Esophagus muscularis mucosa (tissue), 4 donors: ENCODE results near the gene ZBTB8A. TPM values are rescaled to one million over a fixed set of nuclear protein-coding genes. Genes with fewer than 3 reads are reported as not detected.

Experiments used
- DNase-seq: peaks from one replicate; pipeline ENCODE4 v3.0.0-alpha.2; 2017; ENCODE audit errors: extremely low spot score
- H3K27ac ChIP-seq, 4 donors: fragments of 200-600 bp; sonication (generic); replicated peaks in 1 of 4; 1 replicate in 3 of 4; 2 replicates in 1 of 4; pipeline ENCODE4 v1.5.1; 2016 to 2019; ENCODE audit warnings: mild to moderate bottlenecking in 1 of 4
- H3K27me3 ChIP-seq, 4 donors: fragments of 200-600 bp; sonication (generic); one replicate each; pipeline versions ENCODE4 v1.5.1 to v1.6.0; 2016 to 2019
- H3K36me3 ChIP-seq, 4 donors: fragments of 200-600 bp; sonication (generic); one replicate each; pipeline ENCODE4 v1.5.1; 2016 to 2019
- H3K4me1 ChIP-seq, 4 donors: fragments of 200-600 bp; sonication (generic); one replicate each; pipeline ENCODE4 v1.5.1; 2016 to 2019
- H3K4me3 ChIP-seq, 4 donors: fragments of 200-600 bp; sonication (generic); 1 replicate in 2 of 4; 2 replicates in 2 of 4; pipeline ENCODE4 v1.5.1; 2016 to 2019; ENCODE audit warnings: mild to moderate bottlenecking in 4 of 4, moderate library complexity in 1 of 4
- H3K9me3 ChIP-seq, 4 donors: fragments of 200-600 bp; sonication (generic); 1 replicate in 3 of 4; 2 replicates in 1 of 4; pipeline ENCODE4 v1.5.1; 2016 to 2019
- EP300 ChIP-seq: sonication (generic); formaldehyde crosslinking; IDR thresholded peaks from one replicate; pipeline ENCODE4 v1.6.1; 2017; ENCODE audit warnings: antibody characterized with exemption
- POLR2A ChIP-seq: fragments of 450-650 bp; IDR thresholded peaks from one replicate; pipeline ENCODE4 v1.6.1; 2017; ENCODE audit warnings: antibody characterized with exemption, moderate library complexity, mild to moderate bottlenecking, low read depth
- POLR2AphosphoS5 ChIP-seq, 2 donors: sonication (generic); formaldehyde crosslinking; IDR thresholded peaks; one replicate each; pipeline ENCODE4 v1.6.1; 2017; ENCODE audit warnings: antibody characterized with exemption in 2 of 2
- WGBS: methylation state at CpG from one replicate; pipeline ENCODE4 v1.1.5; 2018; 5-methylcytosine and 5-hydroxymethylcytosine counted together
- intact Hi-C: fragments of 100-400 bp; cut with DNase I; formaldehyde crosslinking; loops from one replicate; pipeline ENCODE4 v1.15.1; 2023
- total RNA-seq, 4 donors: library from RNA; depleted of rRNA; stranded (reverse); fragments of >200 nt; gene quantifications; one replicate each; pipeline versions ENCODE4 v1.1.0 to v1.2.1, GENCODE V29; 2016
- TF ChIP-seq, protein P1 (sequence below), 3 experiments: fragments of 200-600 bp in 2 of 3; fragments of 450-650 bp in 1 of 3; sonication (generic) in 2 of 3; IDR thresholded peaks; one replicate each; pipeline ENCODE4 v1.5.1; 2017 to 2019; ENCODE audit warnings: antibody characterized with exemption in 3 of 3, mild to moderate bottlenecking in 2 of 3, moderate library complexity in 1 of 3

ZBTB8A gene
- total RNA-seq, result 10 to 100 TPM in 2 of 4 donors, 1 to 10 TPM in 2; 6.8 to 12.0 (median 10.3) TPM

DNA sequence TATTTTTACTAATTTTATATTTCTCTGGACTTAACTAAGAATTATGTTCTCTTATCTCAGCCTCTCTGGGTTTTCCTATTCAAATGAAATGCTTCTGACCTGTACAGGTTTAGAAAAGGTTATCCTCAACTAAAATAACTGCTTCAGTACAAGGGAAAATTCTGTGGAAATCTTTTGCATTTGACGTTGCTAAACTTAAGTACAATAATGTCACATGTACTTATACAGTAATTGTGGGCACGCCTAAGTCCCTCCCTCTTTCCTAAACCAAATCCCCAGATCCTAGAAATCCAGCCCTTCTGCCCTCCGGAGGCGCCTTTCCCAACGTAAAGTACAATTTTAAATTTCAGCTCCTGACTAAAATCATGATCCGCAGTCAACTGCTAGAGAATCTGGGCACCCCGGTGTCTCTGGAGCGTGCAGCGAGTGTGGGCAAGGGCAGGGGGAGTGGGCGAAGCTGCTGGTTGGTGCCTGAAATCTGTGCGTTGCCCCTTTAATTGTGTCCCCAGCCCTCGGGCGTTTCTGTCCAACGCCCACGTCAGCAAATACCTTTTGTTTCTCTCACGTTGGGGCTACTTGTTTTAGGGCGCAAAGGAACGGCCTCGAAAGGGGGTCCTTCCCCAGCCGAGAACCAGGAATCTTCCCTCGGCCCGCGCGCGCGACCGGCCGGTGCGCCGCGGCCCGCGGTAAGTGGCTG, at the start of gene ZBTB8A:
Gene ZBTB8A, plus strand, starts transcription at position 541 of the 697 bp plus-strand sequence. CDS start 53,505 bp downstream, outside the sequence.
- TF ChIP-seq POLR2A (no peak), EP300 (no peak), POLR2AphosphoS5 (IDR thresholded peaks at IDR 0.05) (peak; percentile 42 to 57)
- TF ChIP-seq, protein P1, sequence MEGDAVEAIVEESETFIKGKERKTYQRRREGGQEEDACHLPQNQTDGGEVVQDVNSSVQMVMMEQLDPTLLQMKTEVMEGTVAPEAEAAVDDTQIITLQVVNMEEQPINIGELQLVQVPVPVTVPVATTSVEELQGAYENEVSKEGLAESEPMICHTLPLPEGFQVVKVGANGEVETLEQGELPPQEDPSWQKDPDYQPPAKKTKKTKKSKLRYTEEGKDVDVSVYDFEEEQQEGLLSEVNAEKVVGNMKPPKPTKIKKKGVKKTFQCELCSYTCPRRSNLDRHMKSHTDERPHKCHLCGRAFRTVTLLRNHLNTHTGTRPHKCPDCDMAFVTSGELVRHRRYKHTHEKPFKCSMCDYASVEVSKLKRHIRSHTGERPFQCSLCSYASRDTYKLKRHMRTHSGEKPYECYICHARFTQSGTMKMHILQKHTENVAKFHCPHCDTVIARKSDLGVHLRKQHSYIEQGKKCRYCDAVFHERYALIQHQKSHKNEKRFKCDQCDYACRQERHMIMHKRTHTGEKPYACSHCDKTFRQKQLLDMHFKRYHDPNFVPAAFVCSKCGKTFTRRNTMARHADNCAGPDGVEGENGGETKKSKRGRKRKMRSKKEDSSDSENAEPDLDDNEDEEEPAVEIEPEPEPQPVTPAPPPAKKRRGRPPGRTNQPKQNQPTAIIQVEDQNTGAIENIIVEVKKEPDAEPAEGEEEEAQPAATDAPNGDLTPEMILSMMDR (IDR thresholded peaks at IDR 0.05), result no peak
- WGBS, result 1% methylated on average over 11 of the region's 33 CpGs
- peak within 1 kb of the TSS; percentile 80 to 87 (median 84) for H3K27ac ChIP-seq
- intact Hi-C loops, result no loop called here
- no peak for DNase-seq
- H3K36me3 ChIP-seq, result no peaks in the 10 kb centered on the region
- H3K9me3 ChIP-seq, result no peaks in the 10 kb centered on the region
- no peaks in the 10 kb centered on the region for H3K27me3 ChIP-seq
- H3K4me3 ChIP-seq, result peak within 1 kb of the TSS; percentile 66 to 91 (median 73)
- H3K4me1 ChIP-seq, result peaks cover 11 to 21% (median 19%) of the 10 kb centered on the region in 4 donors

DNA sequence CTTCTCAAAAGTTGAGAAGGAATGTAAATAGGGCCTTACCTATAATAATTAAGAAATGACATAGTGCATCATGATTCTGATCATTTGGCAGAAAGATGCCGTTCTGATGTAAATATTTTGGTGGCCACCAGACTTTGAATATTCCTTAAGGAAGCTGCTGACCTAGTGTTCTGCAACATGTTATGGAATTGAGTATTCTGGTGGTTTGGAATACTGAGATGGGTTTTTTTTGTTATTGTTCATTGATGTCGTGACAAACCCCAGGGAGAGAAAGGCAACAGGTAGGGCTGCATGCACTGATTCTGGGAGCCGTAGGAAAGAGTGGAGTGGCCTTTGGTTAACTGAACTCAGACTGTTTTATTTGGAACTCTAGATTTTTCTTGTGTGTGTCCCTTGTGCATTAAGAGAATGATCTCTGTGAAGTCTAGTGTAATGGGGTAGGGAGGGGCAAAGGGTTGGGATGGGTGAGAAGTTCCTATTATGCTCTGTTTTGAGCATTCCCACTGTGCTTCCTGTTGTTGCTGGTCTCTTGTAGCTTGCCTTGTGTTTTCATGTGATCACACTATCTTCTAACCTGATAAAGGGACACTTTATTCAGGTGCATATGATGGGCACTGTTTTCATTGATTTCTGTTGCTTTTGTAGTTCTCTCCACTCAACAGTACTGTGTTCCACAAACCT, 49.3 kb upstream of the ZBTB8A start:
- Histone ChIP-seq H3K9me3 (no peaks in the 10 kb centered on the region), H3K36me3 (no peaks in the 10 kb centered on the region), H3K27ac (no peak overlapping the region), H3K4me3 (no peak overlapping the region), H3K4me1 (no peaks in the 10 kb centered on the region), H3K27me3 (no peaks in the 10 kb centered on the region)
- 88% methylated on average over 3 of the region's 3 CpGs for WGBS
- TF ChIP-seq POLR2AphosphoS5 (IDR thresholded peaks at IDR 0.05) (no peak), POLR2A (no peak)
- DNase-seq, result no peak
- intact Hi-C loops, result no loop called here

DNA sequence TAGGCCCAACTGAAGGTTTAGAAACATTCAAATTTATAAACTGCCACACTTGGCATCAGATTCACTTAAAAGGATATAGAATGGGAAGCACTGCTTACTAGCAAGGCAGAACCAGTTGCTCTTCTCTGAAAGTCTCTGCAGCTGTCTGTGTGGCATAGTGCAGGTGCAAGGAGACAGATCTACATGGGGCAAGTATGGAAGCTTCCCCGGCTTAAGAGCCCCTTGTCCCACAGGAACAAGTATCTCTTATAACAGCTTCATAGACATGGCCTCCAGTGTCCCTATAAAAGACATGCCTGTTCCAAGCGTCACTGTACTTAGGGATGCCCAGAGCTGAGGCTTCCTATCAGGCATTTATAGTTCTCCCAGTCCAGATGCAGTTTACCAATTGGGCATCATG, 47.8 kb upstream of the ZBTB8A start:
- TF ChIP-seq POLR2A, result no peak
- TF ChIP-seq POLR2AphosphoS5 (IDR thresholded peaks at IDR 0.05), result no peak
- TF ChIP-seq, protein P1 (IDR thresholded peaks at IDR 0.05), result no peak
- TF ChIP-seq EP300, result no peak
- intact Hi-C loops, result no loop called here

DNA sequence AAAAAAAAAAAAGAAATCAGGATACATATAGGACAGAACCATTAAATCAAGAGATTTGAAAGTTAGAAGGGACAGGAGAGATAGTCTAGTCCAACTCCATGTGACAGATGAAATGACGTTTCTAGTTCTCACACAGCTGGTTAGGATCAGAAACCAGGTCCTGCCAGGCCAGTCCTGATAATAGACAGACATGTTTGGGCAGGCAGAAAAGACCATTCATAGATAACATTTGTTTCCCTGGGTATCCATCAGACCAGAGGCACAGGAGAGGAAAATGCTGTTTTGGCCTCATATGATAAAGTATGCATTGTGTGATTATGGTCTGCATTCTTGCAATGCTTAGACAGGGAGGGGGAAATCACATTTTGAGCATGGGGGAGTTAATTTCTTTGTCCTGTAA, 45.0 kb upstream of the ZBTB8A start:
- 77% methylated on average over 1 of the region's 1 CpG for WGBS

More for the DNA sequence above, 47.8 kb upstream of the ZBTB8A start:
- H3K4me3 ChIP-seq, result no peak overlapping the region
- no peak overlapping the region for H3K27ac ChIP-seq
- no peaks in the 10 kb centered on the region for H3K27me3 ChIP-seq
- no peaks in the 10 kb centered on the region for H3K36me3 ChIP-seq
- DNase-seq, result no peak
- peaks cover 0 to 12% (median 12%) of the 10 kb centered on the region in 4 donors for H3K4me1 ChIP-seq
- H3K9me3 ChIP-seq, result no peaks in the 10 kb centered on the region
- WGBS, result 100% methylated on average over 2 of the region's 2 CpGs

DNA sequence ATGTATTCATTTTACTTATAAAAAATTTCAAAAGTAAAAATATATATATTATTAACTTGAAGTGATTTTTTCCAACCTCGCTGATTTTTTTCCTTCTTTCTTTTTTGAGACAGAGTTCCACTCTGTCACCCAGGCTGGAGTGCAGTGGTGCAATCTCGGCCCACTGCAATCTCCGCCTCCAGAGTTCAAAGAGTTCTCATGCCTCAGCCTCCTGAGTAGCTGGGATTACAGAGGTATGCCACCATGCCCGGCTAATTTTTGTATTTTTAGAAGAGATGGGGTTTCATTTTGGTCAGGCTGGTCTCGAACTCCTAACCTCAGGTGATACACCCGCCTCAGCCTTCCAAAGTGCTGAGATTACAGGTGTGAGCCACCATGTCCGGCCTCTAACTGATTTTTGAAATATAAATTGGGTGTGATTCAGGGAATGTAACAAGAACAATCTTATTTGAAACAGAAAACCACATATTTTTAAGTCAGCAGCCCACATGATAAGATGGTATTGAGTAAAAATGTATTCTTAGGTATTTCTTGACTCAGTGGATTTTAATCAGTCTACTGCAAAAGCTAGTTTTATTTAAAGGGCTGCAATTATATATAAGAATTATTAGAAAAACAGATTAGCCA, 44.4 kb upstream of the ZBTB8A start:
- DNase-seq, result no peak
- Histone ChIP-seq H3K27me3 (no peaks in the 10 kb centered on the region), H3K9me3 (no peaks in the 10 kb centered on the region), H3K4me3 (no peak overlapping the region), H3K27ac (no peak overlapping the region), H3K36me3 (no peaks in the 10 kb centered on the region), H3K4me1 (peaks cover 0 to 33% (median 29%) of the 10 kb centered on the region in 4 donors)
- no peak for TF ChIP-seq POLR2A
- TF ChIP-seq POLR2AphosphoS5 (IDR thresholded peaks at IDR 0.05), result no peak
- TF ChIP-seq EP300, result no peak
- TF ChIP-seq, protein P1 (IDR thresholded peaks at IDR 0.05), result no peak
- intact Hi-C loops, result no loop called here
- 93% methylated on average over 7 of the region's 7 CpGs for WGBS

More for the DNA sequence above, 45.0 kb upstream of the ZBTB8A start:
- Histone ChIP-seq H3K9me3 (no peaks in the 10 kb centered on the region), H3K27ac (no peak overlapping the region), H3K27me3 (no peaks in the 10 kb centered on the region), H3K4me1 (peaks cover 0 to 32% (median 23%) of the 10 kb centered on the region in 4 donors), H3K4me3 (no peak overlapping the region), H3K36me3 (no peaks in the 10 kb centered on the region)
- TF ChIP-seq POLR2A (no peak), EP300 (no peak), POLR2AphosphoS5 (IDR thresholded peaks at IDR 0.05) (no peak)
- no peak for DNase-seq
- intact Hi-C loops, result no loop called here
